Upper lobe of left lung (tissue), 4 donors: ENCODE measurements around the gene ABLIM2.

Experiments
- CTCF ChIP-seq, 6 experiments: fragments of 450-650 bp in 4 of 6; fragments of 200-600 bp in 2 of 6; sonication (generic) in 2 of 6; IDR thresholded peaks; one replicate each; pipeline ENCODE4 v1.5.1; 2016 to 2019; ENCODE audit warnings: antibody characterized with exemption in 6 of 6
- POLR2AphosphoS5 ChIP-seq, 2 donors: sonication (generic); formaldehyde crosslinking; IDR thresholded peaks; one replicate each; pipeline ENCODE4 v1.5.1; 2017; ENCODE audit warnings: antibody characterized with exemption in 2 of 2

- no peak for TF ChIP-seq CTCF (IDR thresholded peaks at IDR 0.05)
- TF ChIP-seq POLR2AphosphoS5 (IDR thresholded peaks at IDR 0.05), result no peak
Measured at GRCh38 chr4:8060632-8061031, 98.0 kb downstream of the ABLIM2 start.
